Activated CD4-positive, alpha-beta T cell treated with anti-CD3 and anti-CD28 coated beads, Interleukin-2, amount 50 U/mL, for 1 hour (primary cell): ENCODE results near the gene TOMM34.

ENCODE experiments used
- DNase-seq: peaks from one replicate; pipeline ENCODE4 v3.0.0-alpha.2; 2020

Gene TOMM34

GRCh38 chr20:44960103-44960852, at the start of gene TOMM34:
TSS of gene TOMM34 (minus strand) at chr20:44960397. CDS start at chr20:44960333, 64 bp downstream.
- DNase-seq: peak; percentile 95

DNA sequence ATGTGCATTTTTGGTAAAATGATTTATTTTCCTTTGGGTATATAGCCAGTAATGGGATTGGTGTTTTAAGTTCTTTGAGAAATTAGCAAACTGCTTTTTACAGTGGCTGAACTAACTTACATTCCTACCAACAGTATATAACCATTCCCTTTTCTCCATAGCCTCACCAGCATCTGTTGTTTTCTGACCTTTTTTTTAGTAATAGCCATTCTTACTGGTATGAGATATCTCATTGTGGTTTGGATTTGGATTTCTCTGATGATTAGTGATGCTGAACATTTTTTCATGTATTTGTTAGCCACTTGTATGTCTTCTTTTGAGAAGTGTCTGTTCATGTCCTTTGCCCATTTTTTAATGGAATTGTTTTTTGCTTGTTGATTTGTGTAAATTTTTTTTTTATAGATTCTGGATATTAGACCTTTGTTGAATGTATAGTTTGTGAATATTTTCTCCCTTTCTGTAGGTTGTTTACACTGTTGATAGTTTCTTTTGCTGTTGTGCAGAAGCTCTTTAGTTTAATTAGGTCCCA, 48.4 kb upstream of the TOMM34 start:
- DNase-seq: no peak

DNA sequence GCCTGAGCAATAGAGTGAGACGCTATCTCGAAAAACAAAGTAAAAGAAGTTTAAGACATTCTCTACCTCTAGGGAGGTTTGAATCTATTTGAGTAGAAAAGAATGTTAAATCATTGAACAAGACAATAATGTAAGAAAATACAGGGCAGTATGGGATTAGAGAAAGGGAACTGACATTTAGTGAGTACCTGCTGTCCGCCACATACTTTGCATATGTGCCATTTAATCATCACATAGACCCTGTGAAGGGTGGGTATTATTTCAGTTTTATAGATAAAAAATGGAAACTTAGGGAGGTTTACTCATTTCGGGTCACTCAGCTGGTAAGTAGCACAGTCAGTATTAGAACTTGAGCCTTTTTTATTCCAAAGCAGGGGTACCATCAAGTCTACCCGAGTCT, 37.5 kb upstream of the TOMM34 start:
- DNase-seq: no peak

DNA sequence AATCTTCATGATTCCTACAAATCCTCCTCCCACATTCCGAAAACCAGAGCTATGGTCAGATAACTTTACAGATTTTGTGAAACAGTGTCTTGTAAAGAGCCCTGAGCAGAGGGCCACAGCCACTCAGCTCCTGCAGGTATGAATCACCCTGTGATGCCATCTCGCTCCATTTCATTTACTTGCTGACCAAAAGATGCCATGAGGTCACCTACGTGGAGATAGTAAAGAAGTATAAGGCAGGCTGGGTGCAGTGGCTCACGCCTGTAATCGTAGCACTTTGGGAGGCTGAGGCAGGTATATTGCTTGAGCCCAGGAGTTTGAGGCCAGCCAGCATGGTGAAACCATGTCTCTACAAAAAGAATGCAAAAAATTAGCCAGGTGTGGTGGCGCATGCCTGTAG, 37.0 kb upstream of the TOMM34 start:
- DNase-seq: no peak

- DNase-seq: no peak
These were observed 33.1 kb upstream of the TOMM34 start for GRCh38 chr20:44993343-44993742.

- DNase-seq: no peak
These were observed 30.8 kb upstream of the TOMM34 start for GRCh38 chr20:44990957-44991356.

DNA sequence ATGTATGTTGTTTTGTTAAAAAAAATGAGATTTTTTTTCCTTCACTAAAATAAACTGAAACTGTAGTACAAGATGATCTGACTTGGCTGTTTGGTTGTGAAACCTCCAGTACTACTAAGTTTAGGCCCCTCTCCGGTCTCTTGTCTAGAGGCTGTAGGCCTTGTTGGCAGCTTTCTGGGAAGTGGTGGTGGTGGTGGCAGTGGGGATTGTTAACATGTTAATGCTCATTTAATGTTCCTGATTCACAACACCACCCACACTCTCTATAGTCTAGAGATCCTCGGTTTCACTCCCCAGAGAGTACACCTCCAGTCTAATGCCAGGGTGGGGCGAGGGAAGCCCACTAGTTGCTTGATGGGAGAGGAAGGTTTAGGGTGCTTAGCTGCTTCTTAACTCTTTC, 30.2 kb upstream of the TOMM34 start:
- DNase-seq: no peak

- DNase-seq: no peak
These were observed 28.5 kb upstream of the TOMM34 start for GRCh38 chr20:44988631-44989171.

GRCh38 chr20:44983093-44983674, 23.0 kb upstream of the TOMM34 start:
- no peak for DNase-seq

- no peak for DNase-seq
These were observed 21.7 kb upstream of the TOMM34 start for GRCh38 chr20:44981736-44982406.

GRCh38 chr20:44979090-44979621, 19.0 kb upstream of the TOMM34 start:
- DNase-seq: peak; percentile 47

- DNase-seq: no peak
These were observed 16.5 kb upstream of the TOMM34 start for GRCh38 chr20:44976698-44977097.

DNA sequence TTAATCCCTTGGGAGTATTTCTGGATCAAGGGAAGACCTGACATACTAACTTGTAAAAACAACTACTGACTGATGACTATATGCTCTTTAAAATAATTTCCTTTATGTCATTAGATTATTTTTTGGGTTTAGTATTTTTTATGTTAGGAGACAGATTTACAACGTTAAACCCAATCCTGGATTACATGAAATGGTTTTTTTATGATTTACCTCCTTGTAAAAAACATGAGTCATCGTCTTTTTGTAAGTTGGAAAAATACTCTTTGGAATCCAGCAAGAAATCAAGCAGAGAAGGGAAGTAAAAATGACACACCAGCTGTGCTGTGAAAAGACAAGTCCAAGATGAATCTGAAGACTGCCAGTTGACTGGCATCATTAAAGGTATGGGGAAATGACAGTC, 12.9 kb upstream of the TOMM34 start:
- no peak for DNase-seq

DNA sequence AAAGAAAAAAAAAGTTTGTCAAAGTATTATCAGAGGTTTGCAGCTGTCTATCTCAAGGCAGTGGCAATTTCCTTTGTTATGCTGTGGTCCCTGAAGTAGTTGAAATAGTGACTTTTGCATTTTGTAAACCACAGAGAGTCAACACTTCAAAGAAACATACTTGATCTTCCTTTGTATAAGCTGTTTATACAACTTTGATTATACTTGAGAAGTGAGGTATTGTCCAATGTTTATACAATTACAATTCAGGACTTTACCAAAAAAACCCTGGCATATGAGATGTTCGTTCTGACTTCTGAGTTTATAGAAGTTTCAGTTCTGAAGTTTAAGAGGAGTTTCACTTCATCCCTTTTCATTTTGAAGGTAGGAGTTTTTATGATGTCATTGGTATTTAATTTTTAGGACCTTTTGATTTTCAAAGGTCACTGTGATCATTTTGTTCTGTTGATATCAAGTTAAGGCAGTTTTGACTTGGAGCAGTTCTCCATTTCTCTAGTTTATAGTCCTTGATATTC, 10.1 kb upstream of the TOMM34 start:
- no peak for DNase-seq

DNA sequence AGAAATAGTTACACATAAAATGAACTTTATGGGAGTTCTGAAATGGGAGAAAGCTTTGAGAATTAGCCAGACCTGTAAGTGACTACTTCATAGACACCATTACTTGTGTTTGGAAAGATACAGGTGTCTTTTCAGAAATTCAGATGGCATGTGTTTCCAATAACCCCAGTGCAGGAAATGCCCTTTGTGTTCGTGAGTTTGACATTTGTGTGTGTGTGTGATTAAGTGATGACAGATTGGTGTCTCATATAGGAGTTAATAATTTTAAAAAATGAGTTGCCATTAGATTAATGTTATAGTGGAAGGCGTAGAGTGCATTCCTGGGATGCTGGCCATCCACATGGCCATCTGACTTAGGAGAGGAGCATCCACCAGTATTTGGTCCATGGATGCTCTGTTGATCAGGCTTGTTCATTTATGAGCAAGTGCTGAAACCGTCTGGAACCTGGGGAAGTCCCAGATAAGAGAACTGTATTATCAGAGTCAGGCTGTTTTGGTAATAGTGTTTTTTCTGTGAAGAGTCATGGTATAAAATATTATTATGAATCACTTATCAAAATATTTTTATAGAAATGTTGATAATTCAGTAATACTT, 9.2 kb upstream of the TOMM34 start:
- no peak for DNase-seq

DNA sequence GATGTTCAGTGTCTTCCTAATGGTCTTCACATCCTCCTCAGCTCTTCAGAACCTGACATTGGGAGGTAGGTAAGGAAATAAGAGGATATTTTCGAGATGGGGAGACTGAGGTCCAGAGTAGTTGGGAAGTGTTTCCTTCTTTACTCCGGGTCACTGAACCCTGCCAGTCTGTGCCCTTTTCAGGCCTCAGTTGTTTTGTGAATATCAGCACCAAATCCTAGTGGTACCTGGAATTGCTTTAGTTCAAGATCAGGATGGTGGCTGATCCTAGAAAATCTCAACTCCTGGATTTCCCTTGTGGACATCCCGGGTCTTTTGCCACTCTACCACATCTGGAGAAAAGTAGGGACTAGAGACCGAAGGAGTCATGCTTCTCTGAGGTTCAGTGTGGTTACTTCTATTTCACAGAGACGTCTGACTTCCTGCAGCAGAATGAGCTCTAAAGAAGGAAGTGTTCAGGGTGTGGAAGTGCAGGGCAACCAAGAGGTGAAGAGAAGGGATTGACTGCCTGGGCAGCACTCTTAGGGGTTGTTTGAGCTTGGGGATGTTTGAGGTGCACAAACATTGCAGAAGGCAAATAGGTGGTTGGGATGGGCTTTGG, 7.1 kb upstream of the TOMM34 start:
- no peak for DNase-seq

GRCh38 chr20:44966030-44966961, 6.1 kb upstream of the TOMM34 start, which contains the start of gene STK4:
TSS of gene STK4 (plus strand) at chr20:44966512. CDS start at chr20:44966569, 57 bp downstream.
- peak; percentile 95 for DNase-seq

- no peak for DNase-seq
These were observed 5.4 kb upstream of the TOMM34 start for GRCh38 chr20:44965651-44966029.

DNA sequence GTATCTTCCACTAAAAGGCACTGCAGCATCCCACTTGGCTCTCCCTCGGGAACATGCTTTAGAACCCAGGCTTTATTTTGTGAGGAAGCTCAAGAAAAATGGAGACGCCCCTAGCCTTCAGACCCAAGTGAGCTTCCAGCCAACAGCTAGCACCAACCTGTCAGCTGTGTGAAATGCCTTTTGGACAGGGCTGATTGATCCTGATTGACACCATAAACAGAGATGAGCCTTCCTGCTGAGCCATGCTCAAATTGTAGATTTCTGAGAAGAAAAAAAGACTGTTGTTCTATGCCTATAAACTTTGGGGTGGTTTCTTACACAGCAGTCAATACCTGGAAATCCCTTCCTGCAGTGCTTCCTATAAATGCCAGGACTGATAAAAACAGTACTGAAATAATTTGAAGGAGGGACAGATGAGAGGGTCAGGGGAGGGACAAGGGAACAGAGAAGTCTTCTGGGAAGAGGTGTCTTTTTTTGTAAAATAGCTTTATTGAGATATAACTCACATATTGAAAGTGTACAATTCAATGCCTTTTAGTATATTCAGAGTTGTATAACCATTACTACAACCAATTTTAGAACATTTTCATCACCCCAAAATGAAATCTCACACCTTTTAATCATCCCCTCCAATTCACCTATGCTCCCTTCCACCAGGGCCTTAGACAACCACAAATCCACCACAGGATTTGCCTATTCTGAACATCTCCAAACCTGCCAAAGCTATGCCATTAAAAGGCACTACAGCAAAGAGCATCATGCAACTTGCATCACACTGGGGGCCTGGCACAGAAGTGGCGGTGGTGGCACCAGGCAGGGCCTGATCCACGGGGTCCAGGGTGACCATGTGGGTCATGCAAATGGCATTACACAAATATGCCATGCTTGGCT, 3.4 kb upstream of the TOMM34 start:
- no peak for DNase-seq

- no peak for DNase-seq
These were observed 2.3 kb upstream of the TOMM34 start for GRCh38 chr20:44962483-44962882.
